Caco-2 (cell line): Measurements from ENCODE around the gene FAM98B. TPM values are rescaled to one million over a fixed set of nuclear protein-coding genes. Genes with fewer than 3 reads are reported as not detected.
A peak's percentile ranks its signal among the peaks of the same experiment; 100 is the strongest.

ENCODE experiments used
- BruUV-seq: library from RNA; stranded (reverse); fragments of 400-500 nt; replicated peaks from 2 replicates; lab custom pipeline; 2021; lab: Mats Ljungman, UMichigan
- CTCF ChIA-PET: fragments of 300-600 bp; sonication (Branson Sonifier 250); formaldehyde crosslinking; loops from one replicate; lab custom pipeline; 2022; ENCODE audit warnings: antibody characterized with exemption; lab: Charles Lee
- POLR2A ChIA-PET: fragments of 300-600 bp; sonication (Branson Sonifier 250); formaldehyde crosslinking; loops from one replicate; lab custom pipeline; 2022; ENCODE audit warnings: antibody characterized with exemption; lab: Charles Lee
- DNase-seq, 2 experiments: peaks; one replicate each; pipeline versions ENCODE4 v3.0.0 to v3.0.0-alpha.2; 2020 to 2022
- H3K27me3 ChIP-seq: replicated peaks from 2 replicates; pipeline ENCODE4 v1.6.0; 2011; ENCODE audit warnings: low read length; ENCODE audit not compliant: control insufficient read depth, insufficient read depth
- H3K36me3 ChIP-seq: 2 replicates; pipeline ENCODE4 v1.5.1; 2011; ENCODE audit warnings: low read length; ENCODE audit not compliant: control insufficient read depth, insufficient read depth
- H3K4me1 ChIP-seq: fragments of 250-450 bp; sonication (Bioruptor Pico); 2 replicates; pipeline ENCODE4 v1.5.1; 2020; ENCODE audit warnings: mild to moderate bottlenecking
- H3K4me3 ChIP-seq: 2 replicates; pipeline ENCODE4 v1.5.1; 2011; ENCODE audit warnings: low read depth, mild to moderate bottlenecking, control low read depth, low read length
- H3K9me3 ChIP-seq: fragments of 250-450 bp; sonication (Bioruptor Pico); 2 replicates; pipeline ENCODE4 v1.5.1; 2020; ENCODE audit warnings: mild to moderate bottlenecking, moderate library complexity
- H3K27ac Mint-ChIP-seq: one replicate; pipeline ENCODE4 v1.8.0; 2022; ENCODE audit warnings: mixed read lengths; ENCODE audit not compliant: unreplicated experiment
- H3K27me3 Mint-ChIP-seq: one replicate; pipeline ENCODE4 v1.8.0; 2022; ENCODE audit warnings: mixed read lengths; ENCODE audit not compliant: insufficient read depth, unreplicated experiment
- H3K36me3 Mint-ChIP-seq: one replicate; pipeline ENCODE4 v1.8.0; 2022; ENCODE audit warnings: mild to moderate bottlenecking, mixed read lengths; ENCODE audit not compliant: insufficient read depth, unreplicated experiment
- H3K4me1 Mint-ChIP-seq: one replicate; pipeline ENCODE4 v1.8.0; 2022; ENCODE audit warnings: low read depth, mixed read lengths; ENCODE audit not compliant: unreplicated experiment
- H3K4me3 Mint-ChIP-seq: one replicate; pipeline ENCODE4 v1.8.0; 2022; ENCODE audit warnings: mild to moderate bottlenecking, moderate library complexity, mixed read lengths; ENCODE audit not compliant: unreplicated experiment
- H3K9me3 Mint-ChIP-seq: one replicate; pipeline ENCODE4 v1.8.0; 2022; ENCODE audit warnings: mixed read lengths; ENCODE audit not compliant: unreplicated experiment
- CTCF ChIP-seq, 2 experiments: fragments of 200-600 bp in 1 of 2; IDR thresholded peaks; 1 replicate in 1 of 2; 2 replicates in 1 of 2; pipeline versions ENCODE4 v1.5.1 to v1.8.0; 2011 to 2022; ENCODE audit warnings: antibody characterized with exemption in 1 of 2, control low read depth in 1 of 2, inconsistent platforms in 1 of 2, low read depth in 1 of 2, low read length in 1 of 2, mild to moderate bottlenecking in 1 of 2, moderate library complexity in 1 of 2; ENCODE audit not compliant: insufficient read depth in 1 of 2, severe bottlenecking in 1 of 2, unreplicated experiment in 1 of 2
- intact Hi-C: fragments of 100-400 bp; cut with micrococcal nuclease; formaldehyde crosslinking; loops from one replicate; pipeline ENCODE4 v1.10.0; 2022; ENCODE audit not compliant: unreplicated experiment
- total RNA-seq: library from RNA; stranded (reverse); gene quantifications from 2 replicates; pipeline ENCODE4 v1.2.3, GENCODE V29; 2022

The FAM98B gene
- total RNA-seq, 1 experiment from 2014 or later: 47.2 TPM

- intact Hi-C loops: no loop called here
Observed at GRCh38 chr15:38470816-38471215, 16.9 kb downstream of the FAM98B start.

DNA sequence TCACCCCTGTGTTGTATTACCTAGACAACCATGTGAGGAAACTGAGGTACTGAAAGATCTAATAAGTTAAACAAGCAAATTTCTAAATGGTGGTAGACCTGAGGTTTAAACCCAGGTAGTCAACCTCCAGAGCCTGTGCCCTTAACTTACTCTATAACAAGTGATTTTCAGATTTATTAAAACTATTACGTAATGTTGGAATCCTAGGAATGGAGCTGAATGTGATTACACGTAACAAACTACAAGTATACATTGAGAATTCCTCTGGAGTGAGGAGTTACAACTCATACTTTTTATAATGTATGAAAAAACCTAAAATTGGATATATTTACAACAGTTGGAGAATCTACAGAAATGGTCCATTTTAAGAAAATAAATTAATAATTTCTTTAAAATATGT, 18.0 kb downstream of the FAM98B start:
- BruUV-seq: no TSS peak
- POLR2A ChIA-PET: no interaction called here
- H3K27me3 Mint-ChIP-seq: no peaks in the 10 kb centered on the region
- Histone ChIP-seq H3K4me1 (no peaks in the 10 kb centered on the region), H3K36me3 (no peaks in the 10 kb centered on the region; the same call in 1 of the 2 replicates), H3K27me3 (no peaks in the 10 kb centered on the region), H3K4me3 (no peak overlapping the region), H3K9me3 (no peaks in the 10 kb centered on the region)
- TF ChIP-seq CTCF (IDR thresholded peaks at IDR 0.05; ENCODE audit: insufficient read depth in 1 of 2, low read depth in 1 of 2, low read length in 1 of 2, severe bottlenecking in 1 of 2, unreplicated experiment in 1 of 2): no peak
- H3K27ac Mint-ChIP-seq: no peak overlapping the region
- intact Hi-C loops: no loop called here
- no peak overlapping the region for H3K4me3 Mint-ChIP-seq
- H3K4me1 Mint-ChIP-seq: no peaks in the 10 kb centered on the region
- no peaks in the 10 kb centered on the region for H3K9me3 Mint-ChIP-seq
- H3K36me3 Mint-ChIP-seq: peaks cover 35% of the 10 kb centered on the region
- DNase-seq: no peak
- CTCF ChIA-PET: interaction anchor here (1.1 to 1.8 kb wide), 2 partner anchors 17 to 32 kb away, joined by 4 to 9 read pairs; partner anchors contain the start of gene FAM98B

More at GRCh38 chr15:38470816-38471215, 16.9 kb downstream of the FAM98B start:
- Mint-ChIP-seq H3K4me3 (no peak overlapping the region), H3K27ac (no peak overlapping the region), H3K27me3 (no peaks in the 10 kb centered on the region), H3K36me3 (peaks cover 24% of the 10 kb centered on the region), H3K9me3 (no peaks in the 10 kb centered on the region), H3K4me1 (no peaks in the 10 kb centered on the region)
- H3K9me3 ChIP-seq: no peaks in the 10 kb centered on the region
- ChIA-PET CTCF (no interaction called here), POLR2A (no interaction called here)
- no peak for DNase-seq
- no peaks in the 10 kb centered on the region; the same call in 1 of the 2 replicates for H3K36me3 ChIP-seq
- BruUV-seq: no TSS peak
- no peaks in the 10 kb centered on the region for H3K27me3 ChIP-seq
- no peaks in the 10 kb centered on the region for H3K4me1 ChIP-seq
- no peak overlapping the region for H3K4me3 ChIP-seq
- no peak for TF ChIP-seq CTCF (IDR thresholded peaks at IDR 0.05; ENCODE audit: insufficient read depth in 1 of 2, low read depth in 1 of 2, low read length in 1 of 2, severe bottlenecking in 1 of 2, unreplicated experiment in 1 of 2)

- no peaks in the 10 kb centered on the region for H3K4me1 Mint-ChIP-seq
- peak; percentile 64 to 66 for TF ChIP-seq CTCF (IDR thresholded peaks at IDR 0.05; ENCODE audit: insufficient read depth in 1 of 2, low read depth in 1 of 2, low read length in 1 of 2, severe bottlenecking in 1 of 2, unreplicated experiment in 1 of 2)
- no TSS peak for BruUV-seq
- POLR2A ChIA-PET: interaction anchor here (0.7 kb wide), 1 partner anchor 21 kb away, joined by 3 read pairs; the partner anchor contains the start of gene FAM98B
- Histone ChIP-seq H3K4me3 (no peak overlapping the region), H3K36me3 (no peaks in the 10 kb centered on the region; the same call in 1 of the 2 replicates), H3K4me1 (no peaks in the 10 kb centered on the region), H3K9me3 (no peaks in the 10 kb centered on the region), H3K27me3 (no peaks in the 10 kb centered on the region)
- H3K4me3 Mint-ChIP-seq: no peak overlapping the region
- CTCF ChIA-PET: interaction anchor here (0.6 to 1.4 kb wide), 3 partner anchors 34 to 1371 kb away, joined by 3 to 7 read pairs (median 5); no protein-coding TSS in a partner anchor
- no peaks in the 10 kb centered on the region for H3K9me3 Mint-ChIP-seq
- intact Hi-C loops: loop anchor here (1.0 kb wide), 4 partner anchors 34 to 209 kb away; partner anchors contain the start of gene RASGRP1
- H3K36me3 Mint-ChIP-seq: peaks cover 35% of the 10 kb centered on the region
- no peak overlapping the region for H3K27ac Mint-ChIP-seq
- no peaks in the 10 kb centered on the region for H3K27me3 Mint-ChIP-seq
- peak in 1 of 2 experiments; percentile 53 for DNase-seq
Observed at GRCh38 chr15:38474155-38474757, 20.3 kb downstream of the FAM98B start.
